HG02759 (cell line): ENCODE data around the gene NFAT5.

ENCODE experiments used
- ATAC-seq: cut with Tn5 transposase; IDR thresholded peaks from one replicate; pipeline ENCODE4 v1.9.1; 2021; ENCODE audit warnings: mild to moderate bottlenecking, moderate library complexity; ENCODE audit not compliant: unreplicated experiment

Gene NFAT5

DNA sequence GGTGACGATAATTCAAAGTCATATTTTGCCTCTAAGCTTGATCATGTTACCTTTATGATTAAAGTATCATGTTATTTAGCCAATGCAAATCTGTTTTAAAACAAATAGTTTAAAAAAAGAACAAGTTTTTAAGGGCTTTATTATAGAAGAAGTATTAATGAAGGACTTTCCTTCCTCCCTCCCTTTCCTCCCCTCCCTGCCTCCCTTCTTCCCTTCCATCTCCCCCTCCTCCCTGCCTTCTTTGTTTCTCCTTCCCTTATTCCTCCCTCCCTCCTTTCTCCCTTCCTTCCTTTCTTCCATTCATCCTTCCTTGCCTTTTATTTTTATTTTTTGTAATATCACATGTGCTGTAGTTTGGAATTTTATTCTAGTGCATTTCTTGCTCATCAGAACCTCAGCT lies 134.1 kb downstream of the NFAT5 start:
- no peak for ATAC-seq

DNA sequence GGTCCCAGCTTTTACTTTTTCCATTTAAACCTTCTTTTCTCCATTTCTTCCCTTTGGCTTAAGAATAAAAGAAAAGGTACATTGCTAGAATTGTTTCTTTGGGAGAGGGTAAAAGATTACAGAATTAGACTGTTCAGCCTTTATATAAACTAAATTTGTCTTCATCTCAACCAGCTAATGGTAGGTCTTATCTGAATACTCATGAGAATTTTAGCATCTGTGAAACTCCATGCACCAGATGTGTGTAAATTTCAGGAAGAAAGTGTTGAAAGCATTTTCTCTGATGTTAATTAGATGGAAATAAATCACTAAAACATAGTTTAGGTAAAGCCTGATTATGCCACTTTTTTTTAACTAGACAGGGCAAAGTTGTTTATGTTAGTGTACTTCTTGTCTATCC lies 135.7 kb downstream of the NFAT5 start:
- ATAC-seq: no peak

DNA sequence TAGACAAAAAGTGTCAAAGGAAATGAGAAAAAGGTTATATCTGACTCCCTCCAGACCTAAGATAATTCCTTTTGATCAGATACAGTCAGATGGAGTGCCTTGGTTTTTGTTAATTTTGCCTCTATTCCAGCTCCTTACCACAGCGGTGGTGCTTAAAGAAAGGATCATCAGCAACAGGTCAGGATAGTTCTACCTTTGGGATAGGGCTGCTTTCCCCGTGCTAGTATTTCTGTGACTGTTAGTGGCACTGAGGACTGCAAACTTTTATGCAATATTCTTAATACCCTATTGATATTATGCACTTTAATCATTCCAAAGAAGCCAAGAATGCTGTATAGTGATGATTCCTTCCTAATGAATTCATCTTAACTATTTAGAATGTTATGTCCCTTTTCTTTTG lies 136.1 kb downstream of the NFAT5 start:
- no peak for ATAC-seq

DNA sequence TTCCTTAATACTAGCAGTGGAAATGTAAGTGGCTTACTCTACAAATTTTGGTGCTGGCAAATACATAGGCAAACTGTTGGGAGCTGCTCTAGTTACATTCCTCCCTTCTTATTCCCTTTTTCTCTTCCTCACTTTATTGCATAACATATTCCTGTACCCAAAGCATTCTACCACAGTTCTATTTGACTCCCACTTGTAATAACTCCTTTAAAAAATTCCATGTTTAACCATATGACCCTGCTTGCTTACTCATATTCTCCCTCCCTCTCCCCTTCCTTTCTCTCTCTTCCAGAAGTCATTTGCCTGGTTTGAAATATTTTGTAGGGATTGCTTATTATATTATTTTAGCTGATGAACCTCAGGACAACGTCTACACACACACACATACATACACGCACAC lies 137.9 kb downstream of the NFAT5 start:
- ATAC-seq: no peak

DNA sequence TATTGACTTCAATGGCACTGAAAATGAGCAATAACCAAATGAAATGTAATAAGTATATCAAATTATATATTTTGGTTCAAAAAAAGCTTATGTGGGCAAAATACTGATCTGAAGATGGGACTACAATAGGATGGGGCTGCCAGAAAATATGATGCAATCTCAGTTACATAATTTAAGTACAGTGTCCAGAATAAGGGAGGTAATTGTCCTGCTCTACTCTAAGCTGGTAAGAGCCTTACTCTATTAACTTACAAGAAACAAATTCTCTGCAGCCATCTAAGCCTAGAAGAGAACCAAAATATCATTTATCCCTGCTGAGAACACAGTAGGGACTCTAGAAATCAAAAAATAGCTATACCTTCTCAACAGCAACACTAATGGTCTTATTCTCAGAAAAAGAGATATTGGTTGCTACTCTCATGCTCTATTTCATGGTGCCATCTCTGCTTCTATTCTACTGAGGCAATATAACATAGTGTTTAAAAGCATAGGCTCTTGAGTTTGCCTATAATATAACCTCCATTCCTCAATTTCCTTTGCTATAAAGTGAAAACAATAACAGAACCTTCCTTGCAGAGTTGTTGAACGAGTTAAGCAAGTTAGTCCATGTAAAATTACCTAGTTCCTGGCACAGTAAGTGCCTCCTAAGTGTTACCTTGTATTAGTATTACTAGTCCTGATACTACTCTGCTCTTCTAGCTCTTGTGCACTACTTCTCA lies 140.6 kb downstream of the NFAT5 start:
- ATAC-seq: no peak

GRCh38 chr16:69706975-69707340 lies 141.2 kb downstream of the NFAT5 start:
- ATAC-seq: no peak

DNA sequence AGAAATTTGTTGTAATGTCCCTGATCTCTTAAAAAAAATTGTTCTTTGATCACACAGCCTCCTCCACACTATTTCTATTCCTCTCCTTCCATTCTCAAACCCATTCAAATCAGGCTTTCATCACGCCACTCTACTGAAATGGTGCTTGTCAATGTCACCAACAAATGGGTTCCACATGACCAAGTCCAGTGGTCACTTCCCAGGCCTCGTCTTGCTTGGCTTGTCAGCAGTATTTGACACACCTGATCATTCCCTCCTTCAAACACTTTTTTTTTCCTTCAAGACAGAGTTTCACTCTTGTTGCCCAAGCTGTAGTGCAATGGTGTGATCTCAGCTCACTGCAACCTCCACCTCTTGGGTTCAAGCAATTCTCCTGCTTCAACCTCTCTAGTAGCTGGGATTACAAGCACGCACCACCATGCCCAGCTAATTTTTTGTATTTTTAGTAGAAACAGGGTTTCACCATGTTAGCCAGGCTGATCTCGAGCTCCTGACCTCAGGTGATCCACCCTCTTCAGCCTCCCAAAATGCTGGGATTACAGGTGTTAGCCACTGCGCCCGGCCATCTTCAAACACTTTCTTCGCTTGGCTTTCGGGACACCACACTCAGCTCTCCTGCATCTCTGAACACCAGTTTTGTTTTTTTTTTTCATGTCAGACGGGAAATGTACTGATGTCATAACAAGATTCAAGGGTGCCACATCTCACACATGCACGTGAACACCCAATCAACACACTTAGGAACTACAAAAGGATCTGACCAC lies 142.3 kb downstream of the NFAT5 start:
- no peak for ATAC-seq

DNA sequence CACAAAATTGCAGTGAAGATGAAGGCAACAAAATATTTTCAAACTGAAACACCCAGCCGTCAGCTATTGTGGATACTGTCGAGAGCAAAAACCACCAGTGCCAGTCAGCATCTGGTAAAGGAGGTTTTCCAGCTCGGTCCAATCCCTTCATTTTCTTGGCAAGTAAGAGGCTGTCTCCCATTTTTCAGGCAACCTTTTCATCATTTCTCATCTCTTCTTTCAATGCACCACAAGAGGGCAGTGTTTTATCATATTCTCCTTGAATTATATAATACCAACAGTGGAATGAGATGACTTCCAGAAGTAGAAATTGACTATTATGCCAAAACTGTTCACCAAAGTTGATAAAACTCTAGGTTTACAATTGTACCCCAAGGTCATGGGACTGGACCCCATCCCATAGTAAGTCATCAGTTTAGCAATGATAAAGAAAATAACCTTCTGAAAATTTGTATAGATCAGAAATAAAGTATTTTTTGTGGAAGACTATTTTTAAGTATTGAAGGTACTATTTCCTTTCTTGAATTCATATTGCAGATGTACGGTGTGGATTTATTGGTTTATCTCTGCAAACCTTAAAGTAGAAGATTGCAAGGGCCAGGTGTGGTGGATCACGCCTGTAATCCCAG lies 143.8 kb downstream of the NFAT5 start:
- ATAC-seq: no peak

DNA sequence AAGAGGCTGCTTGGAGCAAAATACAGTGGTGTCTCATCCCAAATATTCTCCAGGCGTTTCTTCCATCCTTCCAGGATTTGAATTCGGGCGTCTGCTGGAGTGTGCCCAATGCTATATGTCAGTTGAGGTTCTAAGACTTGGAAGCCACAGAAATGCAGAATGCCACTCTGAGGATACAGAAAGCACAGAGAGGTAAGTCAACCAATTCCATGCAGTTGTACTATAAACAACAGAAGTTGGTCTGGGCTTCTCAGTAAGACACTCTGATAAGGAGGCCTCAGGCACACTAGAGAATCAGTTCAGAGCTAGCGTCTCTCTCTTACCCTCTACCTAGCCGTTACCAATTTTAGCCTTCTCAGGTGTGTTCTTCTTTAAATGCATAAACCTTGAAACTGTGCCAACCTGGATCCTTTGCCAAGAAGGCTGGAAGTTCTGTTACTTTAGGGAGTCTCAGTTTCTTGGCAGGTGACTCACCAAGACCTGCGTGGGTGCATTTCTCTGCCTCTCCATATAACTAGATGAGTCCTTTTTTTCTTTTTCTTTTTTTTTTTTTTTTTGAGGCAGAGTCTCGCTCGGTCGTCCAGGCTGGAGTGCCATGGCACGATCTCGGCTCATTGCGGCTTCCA lies 145.5 kb downstream of the NFAT5 start:
- no peak for ATAC-seq

GRCh38 chr16:69712277-69712676 lies 146.5 kb downstream of the NFAT5 start:
- ATAC-seq: no peak

GRCh38 chr16:69712914-69713581 lies 147.3 kb downstream of the NFAT5 start:
- ATAC-seq: no peak

DNA sequence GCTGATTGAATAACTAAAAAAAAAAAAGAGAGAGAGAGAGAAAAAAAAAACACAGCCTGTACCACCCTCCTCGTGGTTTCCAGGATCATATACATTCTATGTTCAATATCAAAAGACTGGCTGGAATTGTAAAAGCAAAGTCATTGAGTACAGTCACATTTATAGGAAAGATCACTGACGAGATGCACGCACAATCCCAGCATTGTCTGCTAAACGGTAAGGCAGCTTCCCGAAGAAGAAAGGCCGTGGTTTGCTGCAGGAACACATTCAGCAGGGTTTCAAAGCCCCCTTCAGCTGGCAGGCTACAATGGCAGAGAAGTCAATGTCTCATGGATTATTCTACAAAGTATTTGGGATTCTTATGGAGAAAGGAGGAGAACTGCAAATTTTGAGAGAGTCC lies 151.3 kb downstream of the NFAT5 start:
- ATAC-seq: no peak

GRCh38 chr16:69718111-69718764 lies 152.5 kb downstream of the NFAT5 start:
- no peak for ATAC-seq

DNA sequence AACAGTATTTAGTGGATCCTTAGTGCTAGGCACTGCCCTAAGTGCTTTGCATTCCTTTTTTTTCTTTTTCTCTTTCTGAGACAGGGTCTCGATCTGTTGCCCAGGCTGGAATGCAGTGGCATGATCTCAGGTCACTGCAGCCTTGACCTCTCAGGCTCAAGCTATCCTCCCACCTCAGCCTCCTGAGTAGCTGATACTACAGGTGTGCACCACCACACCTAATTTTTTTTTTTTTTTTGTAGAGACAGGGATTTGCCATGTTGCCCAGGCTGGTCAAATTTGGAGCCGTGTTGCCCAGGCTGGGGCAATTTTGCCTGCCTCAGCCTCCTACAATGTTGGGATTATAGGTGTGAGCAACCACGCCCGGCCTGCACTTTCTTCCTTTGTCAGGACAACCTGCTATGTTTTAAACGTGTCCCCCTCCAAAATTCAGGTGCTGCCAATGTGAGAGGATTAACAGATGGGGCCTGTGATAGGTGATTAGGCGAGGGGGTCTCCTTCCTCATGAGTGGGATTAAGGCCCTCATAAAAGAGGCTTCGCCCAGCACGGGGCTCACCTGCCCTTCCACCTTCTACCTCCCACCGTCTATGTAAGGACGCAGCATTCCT lies 155.2 kb downstream of the NFAT5 start:
- no peak for ATAC-seq

- no peak for ATAC-seq
These were observed 155.7 kb downstream of the NFAT5 start for GRCh38 chr16:69721441-69721957.

- ATAC-seq: no peak
These were observed 158.7 kb downstream of the NFAT5 start for GRCh38 chr16:69724414-69724873.

DNA sequence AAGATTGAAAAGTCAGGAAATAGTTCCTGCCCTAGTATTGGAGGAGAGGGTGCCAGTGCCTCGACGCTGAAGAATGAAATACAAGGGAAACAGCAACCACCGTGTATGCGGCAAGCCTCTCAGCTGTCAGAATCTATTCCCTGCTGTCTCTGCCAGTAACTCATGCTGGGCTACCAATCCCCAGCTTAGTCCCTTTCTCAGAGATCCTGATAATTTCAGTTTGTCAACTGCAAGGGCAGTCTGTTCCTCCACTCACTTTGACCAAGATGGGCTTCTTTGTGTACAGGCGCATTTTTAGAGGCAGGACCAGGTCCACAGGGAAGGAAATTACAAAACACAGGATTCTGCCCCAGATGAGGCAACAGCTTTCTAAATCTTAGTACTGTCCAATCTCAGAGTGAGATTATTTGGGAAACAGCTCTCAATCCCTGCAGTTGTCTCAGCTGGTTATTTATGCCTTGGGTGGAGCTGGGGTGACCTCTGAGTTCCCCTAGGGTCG lies 159.3 kb downstream of the NFAT5 start:
- no peak for ATAC-seq

GRCh38 chr16:69725480-69726312 lies 159.9 kb downstream of the NFAT5 start:
- no peak for ATAC-seq
